Activated CD8-positive, alpha-beta memory T cell treated with anti-CD3 and anti-CD28 coated beads for 24 hours (primary cell): ENCODE measurements around the gene OBP2A.

Experiments used
- DNase-seq: peaks from one replicate; pipeline ENCODE4 v3.0.0-alpha.2; 2020

OBP2A gene

GRCh38 chr9:135555203-135555602 is 9.3 kb downstream of the OBP2A start:
- peak; percentile 33 for DNase-seq

GRCh38 chr9:135555910-135556309 is 10.0 kb downstream of the OBP2A start:
- peak; percentile 24 for DNase-seq

- DNase-seq = no peak
Observed at GRCh38 chr9:135559606-135560005, 13.7 kb downstream of the OBP2A start.

GRCh38 chr9:135561391-135562234 is 15.7 kb downstream of the OBP2A start, which contains the start of gene PAEP:
Gene PAEP (plus strand): TSS chr9:135561756.
- no peak for DNase-seq

GRCh38 chr9:135562235-135562745 is 16.4 kb downstream of the OBP2A start:
- DNase-seq = no peak

- peak; percentile 42 for DNase-seq
Observed at GRCh38 chr9:135563039-135563476, 17.1 kb downstream of the OBP2A start.

GRCh38 chr9:135563858-135564257 is 17.9 kb downstream of the OBP2A start:
- no peak for DNase-seq

GRCh38 chr9:135565141-135565628 is 19.3 kb downstream of the OBP2A start:
- peak; percentile 30 for DNase-seq

DNA sequence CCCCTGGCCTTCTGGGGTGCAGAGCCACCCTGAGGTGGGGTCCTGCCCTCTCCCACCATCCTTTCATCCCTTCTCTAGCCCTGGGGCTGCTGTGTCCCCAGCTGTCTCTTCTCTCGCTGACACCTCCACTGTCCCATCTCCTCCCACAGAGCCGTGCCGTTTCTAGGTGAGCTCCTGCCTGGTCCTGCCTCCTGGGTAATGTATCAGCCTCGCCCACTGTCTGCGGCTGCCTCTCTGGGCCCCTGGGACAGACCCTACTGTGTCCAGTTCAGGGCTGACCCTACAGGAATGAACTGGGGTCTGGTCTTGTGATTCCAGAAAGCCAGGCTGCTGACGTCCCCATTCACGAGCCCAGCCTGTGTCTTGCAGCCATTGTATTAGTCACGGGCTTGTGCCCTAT is 19.7 kb downstream of the OBP2A start:
- DNase-seq = peak; percentile 24

GRCh38 chr9:135566552-135566951 is 20.6 kb downstream of the OBP2A start:
- no peak for DNase-seq

GRCh38 chr9:135567311-135567710 is 21.4 kb downstream of the OBP2A start:
- no peak for DNase-seq

DNA sequence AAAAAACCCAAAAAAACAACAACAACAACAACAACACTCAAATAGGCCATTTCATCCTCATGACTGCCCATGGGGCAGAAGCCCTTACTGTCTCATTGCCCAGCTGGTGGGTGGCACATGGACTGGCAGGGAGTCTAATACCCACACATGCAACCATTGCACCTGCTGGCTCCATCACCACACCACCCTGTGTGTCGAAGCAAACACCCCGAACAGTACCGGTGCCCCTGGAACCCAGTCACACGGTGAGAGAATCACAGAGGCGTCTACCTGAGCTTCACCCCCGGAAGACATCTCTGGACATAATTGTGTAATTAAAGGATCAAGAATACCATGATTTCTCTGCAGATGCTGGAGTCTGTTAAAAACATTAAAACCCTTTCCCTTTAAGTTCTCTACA is 22.1 kb downstream of the OBP2A start:
- no peak for DNase-seq

- peak; percentile 35 for DNase-seq
Observed at GRCh38 chr9:135570456-135570855, 24.5 kb downstream of the OBP2A start.

GRCh38 chr9:135572233-135572632 is 26.3 kb downstream of the OBP2A start:
- no peak for DNase-seq

DNA sequence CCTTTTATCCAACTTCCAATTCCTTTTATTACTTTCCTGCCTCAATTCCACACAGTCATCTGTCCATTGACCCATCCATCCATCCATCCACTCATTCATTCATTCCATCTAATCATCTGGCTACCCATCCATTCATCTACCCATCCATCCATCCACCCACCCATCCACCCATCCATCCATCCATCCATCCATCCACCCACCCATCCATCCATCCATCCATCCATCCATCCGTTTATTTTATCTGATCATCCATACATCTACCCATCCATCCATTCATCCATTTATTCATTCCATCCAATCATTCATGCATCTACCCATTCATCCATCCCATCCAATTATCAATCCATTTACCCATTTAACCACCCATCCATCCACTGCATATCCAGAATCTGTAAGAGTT is 27.2 kb downstream of the OBP2A start:
- no peak for DNase-seq

- no peak for DNase-seq
Observed at GRCh38 chr9:135574331-135574730, 28.4 kb downstream of the OBP2A start.

- DNase-seq = peak; percentile 32
Observed at GRCh38 chr9:135574943-135575342, 29.0 kb downstream of the OBP2A start.

- DNase-seq = peak; percentile 40
Observed at GRCh38 chr9:135575995-135576631, 30.2 kb downstream of the OBP2A start.

DNA sequence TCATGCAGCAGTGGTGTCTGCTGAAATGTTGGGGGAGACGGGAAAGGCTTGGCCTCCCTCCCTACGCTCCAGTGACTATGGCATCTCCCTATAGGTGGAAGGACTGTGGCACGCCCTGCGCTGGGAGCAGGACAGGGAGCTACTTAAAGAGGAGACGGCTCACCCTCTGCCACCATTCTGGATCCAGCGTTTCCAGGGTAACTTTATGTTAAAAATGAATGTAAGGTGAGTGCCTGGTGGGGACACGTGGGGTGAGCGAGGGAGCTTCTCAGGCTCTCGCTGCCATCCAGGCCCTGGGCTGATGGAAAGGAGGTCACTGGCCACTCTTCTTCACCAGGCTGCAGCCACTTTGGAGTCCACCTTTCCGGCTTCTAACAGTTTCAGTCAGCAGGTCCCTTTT is 31.3 kb downstream of the OBP2A start:
- peak; percentile 41 for DNase-seq

DNA sequence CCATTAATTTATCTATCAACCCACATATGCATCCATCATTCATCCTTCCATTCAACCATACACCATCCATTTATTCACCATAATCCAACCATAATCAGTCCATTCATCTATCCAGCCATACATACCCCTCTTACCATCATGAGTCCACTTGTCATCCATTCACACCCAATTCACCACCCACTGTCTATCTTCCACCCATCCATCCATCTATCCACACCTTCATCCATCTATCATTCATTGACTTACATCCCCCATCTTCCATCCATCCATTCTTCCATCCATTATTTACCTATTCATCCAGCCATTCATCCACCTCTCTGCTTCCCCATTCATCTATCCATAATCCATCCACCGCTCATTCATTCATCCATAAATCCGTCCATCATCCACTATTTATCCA is 33.4 kb downstream of the OBP2A start:
- DNase-seq = no peak

- no peak for DNase-seq
Observed at GRCh38 chr9:135579889-135580660, 34.1 kb downstream of the OBP2A start.

DNA sequence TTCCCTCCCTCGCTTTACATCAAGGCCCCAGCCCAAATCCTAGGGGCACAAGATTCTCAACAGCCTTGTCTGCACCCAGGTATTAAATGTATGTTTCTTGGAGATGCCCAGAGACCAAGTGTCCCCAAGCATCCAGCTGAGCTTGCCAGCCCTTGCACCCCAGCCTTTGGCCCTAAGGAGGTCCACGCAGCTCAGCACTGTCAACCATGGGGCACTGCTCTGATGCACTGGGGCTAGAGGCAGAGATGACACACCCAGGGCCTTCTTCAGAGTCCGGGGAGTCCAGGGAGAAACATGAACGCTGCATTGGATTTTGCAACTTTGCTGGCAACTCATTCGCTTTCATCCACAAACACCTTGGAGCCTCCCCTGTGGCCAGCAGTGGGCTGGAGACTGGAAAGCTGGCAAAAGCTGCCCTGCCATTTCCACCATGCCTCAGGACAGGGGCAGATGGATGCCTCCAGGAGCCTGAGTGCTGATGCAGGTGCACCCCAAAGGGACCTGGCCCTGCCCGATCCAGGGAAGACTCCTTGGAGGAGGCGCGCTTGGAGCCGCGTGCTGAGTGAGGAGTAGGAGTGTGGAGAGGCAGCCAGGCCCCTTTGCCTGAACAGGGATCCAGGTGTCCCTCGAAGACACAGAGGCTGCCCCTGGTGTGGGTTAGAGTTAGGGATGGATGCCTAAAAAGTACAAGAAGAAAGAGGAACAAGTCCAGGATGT is 34.9 kb downstream of the OBP2A start:
- peak; percentile 30 for DNase-seq
